SK-N-SH treated with all-trans-retinoic acid at 6 μM for 48 hours (cell line): ENCODE measurements around the gene NHS.
A peak's percentile ranks its signal among the peaks of the same experiment; 100 is the strongest.

Source experiments
- ATAC-seq: fragments of 200-7000 bp; cut with Tn5 transposase; 3 replicates; pipeline ENCODE4 v1.9.1; 2020; ENCODE audit warnings: mild to moderate bottlenecking, moderate library complexity
- ARNTL ChIP-seq: fragments of 450-650 bp; formaldehyde crosslinking; IDR thresholded peaks from 2 replicates; pipeline ENCODE4 v1.5.0; 2020; ENCODE audit warnings: low read depth, mild to moderate bottlenecking, moderate library complexity, borderline replicate concordance
- CREB5 ChIP-seq: fragments of 250-450 bp; sonication (Bioruptor Pico); IDR thresholded peaks from 2 replicates; pipeline ENCODE4 v1.5.1; 2020; ENCODE audit warnings: low read depth, mild to moderate bottlenecking, moderate library complexity
- CSDC2 ChIP-seq: fragments of 250-450 bp; sonication (Bioruptor Pico); IDR thresholded peaks from 2 replicates; pipeline ENCODE4 v1.5.0; 2020; ENCODE audit warnings: mild to moderate bottlenecking, moderate library complexity
- CSRNP3 ChIP-seq: fragments of 250-450 bp; sonication (Bioruptor Pico); IDR thresholded peaks from 2 replicates; pipeline ENCODE4 v1.5.1; 2021; ENCODE audit warnings: mild to moderate bottlenecking, moderate library complexity
- ESRRG ChIP-seq: fragments of 250-450 bp; sonication (Bioruptor Pico); IDR thresholded peaks from 2 replicates; pipeline ENCODE4 v1.6.1; 2021; ENCODE audit warnings: mild to moderate bottlenecking
- ISL1 ChIP-seq: fragments of 250-450 bp; sonication (Bioruptor Pico); IDR thresholded peaks from 2 replicates; pipeline ENCODE4 v2.1.2; 2022; ENCODE audit warnings: mild to moderate bottlenecking, moderate library complexity
- OSR1 ChIP-seq: fragments of 250-450 bp; sonication (Bioruptor Pico); IDR thresholded peaks from 2 replicates; pipeline ENCODE4 v1.8.0; 2022; ENCODE audit warnings: moderate library complexity, mild to moderate bottlenecking, inconsistent platforms
- POU6F1 ChIP-seq: fragments of 250-450 bp; sonication (Bioruptor Pico); IDR thresholded peaks from 2 replicates; pipeline ENCODE4 v1.8.0; 2021; ENCODE audit warnings: low read depth, mild to moderate bottlenecking, moderate library complexity, borderline replicate concordance
- PPARA ChIP-seq: fragments of 250-450 bp; sonication (Bioruptor Pico); IDR thresholded peaks from 2 replicates; pipeline ENCODE4 v1.5.0; 2020; ENCODE audit warnings: mild to moderate bottlenecking, borderline replicate concordance
- TCF4 ChIP-seq: fragments of 250-450 bp; sonication (Bioruptor Pico); IDR thresholded peaks from 2 replicates; pipeline ENCODE4 v1.8.0; 2021; ENCODE audit warnings: mild to moderate bottlenecking, moderate library complexity, borderline replicate concordance
- ZC3H10 ChIP-seq: fragments of 250-450 bp; sonication (Bioruptor Pico); IDR thresholded peaks from 2 replicates; pipeline ENCODE4 v1.5.1; 2021; ENCODE audit warnings: mild to moderate bottlenecking, moderate library complexity
- ZFP3 ChIP-seq: fragments of 250-450 bp; sonication (Bioruptor Pico); IDR thresholded peaks from 2 replicates; pipeline ENCODE4 v1.5.0; 2020; ENCODE audit warnings: mild to moderate bottlenecking, moderate library complexity
- ZFP30 ChIP-seq: fragments of 450-650 bp; formaldehyde crosslinking; IDR thresholded peaks from 2 replicates; pipeline ENCODE4 v1.5.0; 2022; ENCODE audit warnings: mild to moderate bottlenecking, moderate library complexity
- ZNF565 ChIP-seq: fragments of 450-650 bp; formaldehyde crosslinking; conservative IDR thresholded peaks from 2 replicates; pipeline ENCODE4 v1.5.0; 2020; ENCODE audit warnings: low read depth, mild to moderate bottlenecking, moderate library complexity
- ZNF70 ChIP-seq: fragments of 450-650 bp; formaldehyde crosslinking; IDR thresholded peaks from 2 replicates; pipeline ENCODE4 v1.5.0; 2020; ENCODE audit warnings: mild to moderate bottlenecking, moderate library complexity
- ZNF8 ChIP-seq: fragments of 450-650 bp; formaldehyde crosslinking; IDR thresholded peaks from 2 replicates; pipeline ENCODE4 v1.5.0; 2020; ENCODE audit warnings: mild to moderate bottlenecking, moderate library complexity

Gene NHS

GRCh38 chrX:17590892-17591740, 216.1 kb downstream of the NHS start:
- ATAC-seq: peak; percentile 95
- no peak for TF ChIP-seq OSR1 (CRISPR knock-in tag)
- no peak for TF ChIP-seq ZNF70 (CRISPR knock-in tag)
- no peak for TF ChIP-seq ZFP3
- no peak for TF ChIP-seq CREB5 (CRISPR knock-in tag)

GRCh38 chrX:17591741-17592110, 216.7 kb downstream of the NHS start:
- peak; percentile 72 for ATAC-seq
- no peak for TF ChIP-seq ZC3H10 (CRISPR knock-in tag)
- TF ChIP-seq ESRRG (CRISPR knock-in tag): no peak
- no peak for TF ChIP-seq ZNF8
- TF ChIP-seq ARNTL: no peak
- TF ChIP-seq PPARA: no peak

- TF ChIP-seq ZFP30 (CRISPR knock-in tag): no peak
- TF ChIP-seq, all 23 proteins: peak for 0
- ATAC-seq: no peak
Observed at GRCh38 chrX:17592117-17592516, 217.1 kb downstream of the NHS start.

GRCh38 chrX:17594693-17595092, 219.7 kb downstream of the NHS start:
- no peak for TF ChIP-seq POU6F1
- no peak for ATAC-seq

GRCh38 chrX:17595456-17596035, 220.5 kb downstream of the NHS start:
- no peak for ATAC-seq
- TF ChIP-seq POU6F1 (no peak), ZNF8 (no peak), CSRNP3 (no peak), ZFP30 (CRISPR knock-in tag) (no peak), CREB5 (CRISPR knock-in tag) (no peak), ZNF70 (CRISPR knock-in tag) (no peak), ZFP3 (no peak), ZC3H10 (CRISPR knock-in tag) (no peak), ARNTL (no peak), ISL1 (no peak), ZNF565 (CRISPR knock-in tag) (no peak), CSDC2 (no peak), TCF4 (CRISPR knock-in tag) (no peak), OSR1 (CRISPR knock-in tag) (no peak)

- ATAC-seq: no peak
- TF ChIP-seq CREB5 (CRISPR knock-in tag) (no peak), CSDC2 (no peak), PPARA (no peak)
Observed at GRCh38 chrX:17596061-17596460, 221.1 kb downstream of the NHS start.
